Sigmoid colon (tissue), 4 donors: ENCODE data around the gene TINCR.

ENCODE experiments used
- CTCF ChIP-seq, 4 experiments: fragments of 450-650 bp in 3 of 4; fragments of 200-600 bp in 1 of 4; IDR thresholded peaks; one replicate each; pipeline ENCODE4 v1.5.1; 2016 to 2019; ENCODE audit warnings: antibody characterized with exemption in 4 of 4, mild to moderate bottlenecking in 3 of 4, moderate library complexity in 2 of 4
- EP300 ChIP-seq, 4 donors: sonication (generic); formaldehyde crosslinking; IDR thresholded peaks; one replicate each; pipeline ENCODE4 v1.6.1; 2017; ENCODE audit warnings: antibody characterized with exemption in 4 of 4
- POLR2A ChIP-seq, 2 donors: fragments of 450-650 bp; IDR thresholded peaks; one replicate each; pipeline ENCODE4 v1.6.1; 2016; ENCODE audit warnings: antibody characterized with exemption in 2 of 2, mild to moderate bottlenecking in 2 of 2, moderate library complexity in 2 of 2
- POLR2AphosphoS5 ChIP-seq, 4 donors: sonication (generic); formaldehyde crosslinking; IDR thresholded peaks; one replicate each; pipeline ENCODE4 v1.6.1; 2017; ENCODE audit warnings: antibody characterized with exemption in 4 of 4

GRCh38 chr19:5563008-5563431 lies 4.7 kb downstream of the TINCR start:
- no peak for TF ChIP-seq CTCF (IDR thresholded peaks at IDR 0.05)
- TF ChIP-seq POLR2AphosphoS5 (IDR thresholded peaks at IDR 0.05): no peak
- no peak for TF ChIP-seq EP300 (IDR thresholded peaks at IDR 0.05)
- TF ChIP-seq POLR2A (IDR thresholded peaks at IDR 0.05): no peak
